ENCODE measurements around the gene HPSE. TPM values are rescaled to one million over a fixed set of nuclear protein-coding genes. Genes with fewer than 3 reads are reported as not detected.
A peak's percentile ranks its signal among the peaks of the same experiment; 100 is the strongest.

Gene HPSE
- total and polyA plus RNA-seq, 2 of the 13 experiments (the other 11 are each of a cell fraction or from before 2014, with no cell fraction given), result not detected

DNA sequence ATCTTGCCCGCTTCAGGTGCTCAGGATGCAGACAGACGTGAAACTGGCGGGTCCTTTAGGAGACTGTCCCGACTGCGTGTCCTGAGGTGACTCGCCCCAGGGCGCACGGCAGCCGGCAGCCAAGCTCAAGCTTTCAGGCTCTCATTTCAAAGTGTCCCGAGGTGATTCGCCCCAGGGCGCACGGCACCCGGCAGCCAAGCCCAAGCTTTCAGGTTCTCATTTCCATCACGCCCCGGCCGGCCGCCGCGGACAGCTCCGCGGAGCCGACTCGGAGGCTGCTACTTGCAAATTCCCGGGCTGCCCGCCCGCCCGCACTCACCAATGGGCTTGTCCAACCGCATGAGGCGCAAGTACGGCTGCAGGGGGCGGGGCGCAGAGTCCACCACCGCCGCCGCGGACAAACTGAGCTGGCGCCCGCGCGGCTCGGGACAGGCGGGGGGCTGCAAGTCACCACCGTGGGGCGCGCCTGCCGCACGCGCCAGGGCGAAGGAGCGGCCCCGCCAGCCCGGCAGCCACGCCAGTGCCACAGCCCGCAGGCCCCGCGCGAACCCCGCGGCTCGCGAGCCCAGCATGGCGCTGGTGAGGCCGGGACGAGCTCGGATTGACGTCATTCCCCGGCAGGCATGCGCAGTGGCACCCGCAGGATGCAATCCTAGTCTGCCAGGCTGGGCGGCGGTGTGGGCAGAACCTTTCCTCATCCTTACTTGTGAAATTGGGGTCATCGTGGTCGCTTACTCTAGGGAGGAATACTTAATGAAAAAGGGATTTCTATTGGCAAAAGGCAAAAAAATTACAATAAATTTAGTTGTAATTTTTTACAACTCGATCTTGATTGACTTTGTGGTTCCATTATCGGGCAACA lies 50.2 kb downstream of the HPSE start, which contains the start of gene COQ2 (continued):
- TF ChIP-seq, protein P1, sequence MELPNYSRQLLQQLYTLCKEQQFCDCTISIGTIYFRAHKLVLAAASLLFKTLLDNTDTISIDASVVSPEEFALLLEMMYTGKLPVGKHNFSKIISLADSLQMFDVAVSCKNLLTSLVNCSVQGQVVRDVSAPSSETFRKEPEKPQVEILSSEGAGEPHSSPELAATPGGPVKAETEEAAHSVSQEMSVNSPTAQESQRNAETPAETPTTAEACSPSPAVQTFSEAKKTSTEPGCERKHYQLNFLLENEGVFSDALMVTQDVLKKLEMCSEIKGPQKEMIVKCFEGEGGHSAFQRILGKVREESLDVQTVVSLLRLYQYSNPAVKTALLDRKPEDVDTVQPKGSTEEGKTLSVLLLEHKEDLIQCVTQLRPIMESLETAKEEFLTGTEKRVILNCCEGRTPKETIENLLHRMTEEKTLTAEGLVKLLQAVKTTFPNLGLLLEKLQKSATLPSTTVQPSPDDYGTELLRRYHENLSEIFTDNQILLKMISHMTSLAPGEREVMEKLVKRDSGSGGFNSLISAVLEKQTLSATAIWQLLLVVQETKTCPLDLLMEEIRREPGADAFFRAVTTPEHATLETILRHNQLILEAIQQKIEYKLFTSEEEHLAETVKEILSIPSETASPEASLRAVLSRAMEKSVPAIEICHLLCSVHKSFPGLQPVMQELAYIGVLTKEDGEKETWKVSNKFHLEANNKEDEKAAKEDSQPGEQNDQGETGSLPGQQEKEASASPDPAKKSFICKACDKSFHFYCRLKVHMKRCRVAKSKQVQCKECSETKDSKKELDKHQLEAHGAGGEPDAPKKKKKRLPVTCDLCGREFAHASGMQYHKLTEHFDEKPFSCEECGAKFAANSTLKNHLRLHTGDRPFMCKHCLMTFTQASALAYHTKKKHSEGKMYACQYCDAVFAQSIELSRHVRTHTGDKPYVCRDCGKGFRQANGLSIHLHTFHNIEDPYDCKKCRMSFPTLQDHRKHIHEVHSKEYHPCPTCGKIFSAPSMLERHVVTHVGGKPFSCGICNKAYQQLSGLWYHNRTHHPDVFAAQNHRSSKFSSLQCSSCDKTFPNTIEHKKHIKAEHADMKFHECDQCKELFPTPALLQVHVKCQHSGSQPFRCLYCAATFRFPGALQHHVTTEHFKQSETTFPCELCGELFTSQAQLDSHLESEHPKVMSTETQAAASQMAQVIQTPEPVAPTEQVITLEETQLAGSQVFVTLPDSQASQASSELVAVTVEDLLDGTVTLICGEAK (IDR thresholded peaks at IDR 0.05), result no peak
- TF ChIP-seq, protein P1 (CRISPR knock-in tag; IDR thresholded peaks at IDR 0.05), result peak; percentile 78
- TF ChIP-seq, protein P2, sequence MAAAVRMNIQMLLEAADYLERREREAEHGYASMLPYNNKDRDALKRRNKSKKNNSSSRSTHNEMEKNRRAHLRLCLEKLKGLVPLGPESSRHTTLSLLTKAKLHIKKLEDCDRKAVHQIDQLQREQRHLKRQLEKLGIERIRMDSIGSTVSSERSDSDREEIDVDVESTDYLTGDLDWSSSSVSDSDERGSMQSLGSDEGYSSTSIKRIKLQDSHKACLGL (CRISPR knock-in tag; IDR thresholded peaks at IDR 0.05), result peak; percentile 26; the same call in 1 of the 2 replicates
- TF ChIP-seq GZF1 (CRISPR knock-in tag; IDR thresholded peaks at IDR 0.05) (peak; percentile 34; the same call in 1 of the 2 replicates), ZNF317 (CRISPR knock-in tag; IDR thresholded peaks at IDR 0.05) (no peak), BRCA1 (CRISPR knock-in tag; IDR thresholded peaks at IDR 0.05) (no peak), ARNTL (CRISPR knock-in tag; IDR thresholded peaks at IDR 0.05) (peak; percentile 53; the same call in 1 of the 2 replicates), SMYD3 (CRISPR knock-in tag; IDR thresholded peaks at IDR 0.05) (peak; percentile 30; the same call in 1 of the 2 replicates), NRL (CRISPR knock-in tag; IDR thresholded peaks at IDR 0.05; ENCODE audit: borderline replicate concordance) (peak; percentile 57; the same call in 1 of the 2 replicates), ZNF205 (CRISPR knock-in tag; IDR thresholded peaks at IDR 0.05) (no peak), ARNT (IDR thresholded peaks at IDR 0.05) (no peak), REXO4 (CRISPR knock-in tag; IDR thresholded peaks at IDR 0.05; ENCODE audit: borderline replicate concordance) (no peak)
- TF ChIP-seq, protein P3, sequence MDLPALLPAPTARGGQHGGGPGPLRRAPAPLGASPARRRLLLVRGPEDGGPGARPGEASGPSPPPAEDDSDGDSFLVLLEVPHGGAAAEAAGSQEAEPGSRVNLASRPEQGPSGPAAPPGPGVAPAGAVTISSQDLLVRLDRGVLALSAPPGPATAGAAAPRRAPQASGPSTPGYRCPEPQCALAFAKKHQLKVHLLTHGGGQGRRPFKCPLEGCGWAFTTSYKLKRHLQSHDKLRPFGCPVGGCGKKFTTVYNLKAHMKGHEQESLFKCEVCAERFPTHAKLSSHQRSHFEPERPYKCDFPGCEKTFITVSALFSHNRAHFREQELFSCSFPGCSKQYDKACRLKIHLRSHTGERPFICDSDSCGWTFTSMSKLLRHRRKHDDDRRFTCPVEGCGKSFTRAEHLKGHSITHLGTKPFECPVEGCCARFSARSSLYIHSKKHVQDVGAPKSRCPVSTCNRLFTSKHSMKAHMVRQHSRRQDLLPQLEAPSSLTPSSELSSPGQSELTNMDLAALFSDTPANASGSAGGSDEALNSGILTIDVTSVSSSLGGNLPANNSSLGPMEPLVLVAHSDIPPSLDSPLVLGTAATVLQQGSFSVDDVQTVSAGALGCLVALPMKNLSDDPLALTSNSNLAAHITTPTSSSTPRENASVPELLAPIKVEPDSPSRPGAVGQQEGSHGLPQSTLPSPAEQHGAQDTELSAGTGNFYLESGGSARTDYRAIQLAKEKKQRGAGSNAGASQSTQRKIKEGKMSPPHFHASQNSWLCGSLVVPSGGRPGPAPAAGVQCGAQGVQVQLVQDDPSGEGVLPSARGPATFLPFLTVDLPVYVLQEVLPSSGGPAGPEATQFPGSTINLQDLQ (CRISPR knock-in tag; IDR thresholded peaks at IDR 0.05), result peak; percentile 50; the same call in 1 of the 2 replicates
- TF ChIP-seq, protein P4, sequence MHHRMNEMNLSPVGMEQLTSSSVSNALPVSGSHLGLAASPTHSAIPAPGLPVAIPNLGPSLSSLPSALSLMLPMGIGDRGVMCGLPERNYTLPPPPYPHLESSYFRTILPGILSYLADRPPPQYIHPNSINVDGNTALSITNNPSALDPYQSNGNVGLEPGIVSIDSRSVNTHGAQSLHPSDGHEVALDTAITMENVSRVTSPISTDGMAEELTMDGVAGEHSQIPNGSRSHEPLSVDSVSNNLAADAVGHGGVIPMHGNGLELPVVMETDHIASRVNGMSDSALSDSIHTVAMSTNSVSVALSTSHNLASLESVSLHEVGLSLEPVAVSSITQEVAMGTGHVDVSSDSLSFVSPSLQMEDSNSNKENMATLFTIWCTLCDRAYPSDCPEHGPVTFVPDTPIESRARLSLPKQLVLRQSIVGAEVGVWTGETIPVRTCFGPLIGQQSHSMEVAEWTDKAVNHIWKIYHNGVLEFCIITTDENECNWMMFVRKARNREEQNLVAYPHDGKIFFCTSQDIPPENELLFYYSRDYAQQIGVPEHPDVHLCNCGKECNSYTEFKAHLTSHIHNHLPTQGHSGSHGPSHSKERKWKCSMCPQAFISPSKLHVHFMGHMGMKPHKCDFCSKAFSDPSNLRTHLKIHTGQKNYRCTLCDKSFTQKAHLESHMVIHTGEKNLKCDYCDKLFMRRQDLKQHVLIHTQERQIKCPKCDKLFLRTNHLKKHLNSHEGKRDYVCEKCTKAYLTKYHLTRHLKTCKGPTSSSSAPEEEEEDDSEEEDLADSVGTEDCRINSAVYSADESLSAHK (CRISPR knock-in tag; IDR thresholded peaks at IDR 0.05; ENCODE audit: borderline replicate concordance), result no peak

All from HepG2 (cell line).